H1 (cell line): ENCODE measurements around the gene ZBTB43. TPM values are rescaled to one million over a fixed set of nuclear protein-coding genes. Genes with fewer than 3 reads are reported as not detected.

ENCODE experiments used
- CTCF ChIA-PET: fragments of 300-600 bp; sonication (Branson Sonifier 250); formaldehyde crosslinking; loops from one replicate; lab custom pipeline; 2021; ENCODE audit not compliant: partially characterized antibody; lab: Charles Lee
- POLR2A ChIA-PET: fragments of 300-600 bp; sonication (Branson Sonifier 250); formaldehyde crosslinking; loops from one replicate; lab custom pipeline; 2021; ENCODE audit warnings: inconsistent platforms; ENCODE audit not compliant: partially characterized antibody; lab: Charles Lee
- DNase-seq, 2 experiments: peaks; one replicate each; pipeline versions ENCODE4 v3.0.0 to v3.0.0-alpha.2; 2010 to 2022; ENCODE audit warnings: low spot score in 2 of 2, low read depth in 1 of 2, mixed read lengths in 1 of 2
- FAIRE-seq: peaks from 2 replicates; lab custom pipeline; 2011; peaks lifted over from hg19 to GRCh38; lab: Jason Lieb, UNC
- H2AFZ ChIP-seq: 2 replicates; pipeline ENCODE4 v1.8.1; 2012; ENCODE audit warnings: low read length, inconsistent platforms
- H2AK5ac ChIP-seq: 2 replicates; pipeline ENCODE4 v1.6.1; 2013; ENCODE audit warnings: low read depth, low read length
- H2BK120ac ChIP-seq: replicated peaks from 2 replicates; pipeline ENCODE3; 2013; ENCODE audit warnings: low read depth, low read length, inconsistent platforms
- H2BK12ac ChIP-seq: 2 replicates; pipeline ENCODE4 v1.6.1; 2013; ENCODE audit warnings: low read depth, low read length
- H2BK15ac ChIP-seq: 2 replicates; pipeline ENCODE4 v1.6.1; 2013; ENCODE audit warnings: low read length
- H2BK20ac ChIP-seq: 2 replicates; pipeline ENCODE4 v1.6.1; 2013; ENCODE audit warnings: low read length
- H2BK5ac ChIP-seq: 2 replicates; pipeline ENCODE4 v1.6.1; 2013; ENCODE audit warnings: low read depth, low read length
- H3K14ac ChIP-seq: 2 replicates; pipeline ENCODE4 v1.6.1; 2013; ENCODE audit warnings: inconsistent platforms; ENCODE audit not compliant: insufficient read length
- H3K18ac ChIP-seq: 2 replicates; pipeline ENCODE4 v1.6.1; 2013; ENCODE audit warnings: low read length; ENCODE audit errors: extremely low read depth
- H3K23ac ChIP-seq: 2 replicates; pipeline ENCODE4 v1.6.1; 2013; ENCODE audit warnings: inconsistent platforms; ENCODE audit not compliant: insufficient read length
- H3K23me2 ChIP-seq: 2 replicates; pipeline ENCODE4 v1.6.1; 2013; ENCODE audit warnings: low read depth, low read length
- H3K27ac ChIP-seq: 2 replicates; pipeline ENCODE4 v1.6.1; 2011; ENCODE audit warnings: low read depth, low read length, inconsistent platforms
- H3K27me3 ChIP-seq, 4 experiments: replicated peaks in 1 of 4; 1 replicate in 1 of 4; 2 replicates in 3 of 4; pipeline versions ENCODE4 v1.6.1 to v1.8.1; 2011 to 2013; ENCODE audit warnings: low read length in 3 of 4, mild to moderate bottlenecking in 3 of 4, inconsistent platforms in 2 of 4, mixed read lengths in 2 of 4, moderate library complexity in 1 of 4; ENCODE audit not compliant: control insufficient read depth in 3 of 4, insufficient read depth in 3 of 4; ENCODE audit errors: extremely low read depth in 1 of 4
- H3K36me3 ChIP-seq, 4 experiments: 2 replicates each; pipeline versions ENCODE4 v1.6.1 to v1.8.1; 2011 to 2013; ENCODE audit warnings: mild to moderate bottlenecking in 4 of 4, low read length in 3 of 4, moderate library complexity in 2 of 4, control low read depth in 1 of 4, inconsistent platforms in 1 of 4; ENCODE audit not compliant: insufficient read depth in 4 of 4, control insufficient read depth in 2 of 4
- H3K4ac ChIP-seq: replicated peaks from 2 replicates; pipeline ENCODE3; 2013; ENCODE audit warnings: low read length, low read depth, mixed read lengths, inconsistent platforms; ENCODE audit not compliant: insufficient read length
- H3K4me1 ChIP-seq, 4 experiments: replicated peaks in 1 of 4; 1 replicate in 1 of 4; 2 replicates in 3 of 4; pipeline versions ENCODE4 v1.6.1 to v1.8.1; 2011 to 2013; ENCODE audit warnings: low read length in 3 of 4, inconsistent platforms in 2 of 4, mixed read lengths in 1 of 4; ENCODE audit not compliant: insufficient read depth in 4 of 4, control insufficient read depth in 3 of 4
- H3K4me2 ChIP-seq, 2 experiments: 2 replicates each; pipeline versions ENCODE4 v1.6.1 to v1.8.1; 2011 to 2013; ENCODE audit warnings: low read depth in 2 of 2, low read length in 2 of 2, control low read depth in 1 of 2, inconsistent platforms in 1 of 2, mild to moderate bottlenecking in 1 of 2; ENCODE audit not compliant: insufficient read depth in 1 of 2
- H3K4me3 ChIP-seq, 4 experiments: fragments of 200-600, 300-600 bp in 1 of 4; sonication (generic), shearing (Covaris generic), sonication (Bioruptor Twin) in 1 of 4; 2 replicates each; pipeline versions ENCODE4 v1.5.1 to v1.8.1; 2011 to 2016; ENCODE audit warnings: low read length in 4 of 4, low read depth in 3 of 4, control low read depth in 2 of 4, inconsistent platforms in 2 of 4, mild to moderate bottlenecking in 2 of 4, mixed read lengths in 1 of 4, moderate library complexity in 1 of 4; ENCODE audit not compliant: insufficient read depth in 2 of 4; ENCODE audit errors: extremely low read depth in 1 of 4
- H3K56ac ChIP-seq: replicated peaks from 2 replicates; pipeline ENCODE3; 2013; ENCODE audit warnings: low read depth, mild to moderate bottlenecking, mixed read lengths, low read length, inconsistent platforms; ENCODE audit not compliant: insufficient read length
- H3K79me1 ChIP-seq: 2 replicates; pipeline ENCODE4 v1.6.1; 2013; ENCODE audit warnings: low read depth, low read length, control low read depth
- H3K79me2 ChIP-seq, 2 experiments: 2 replicates each; pipeline versions ENCODE4 v1.6.1 to v1.8.1; 2012 to 2013; ENCODE audit warnings: low read length in 2 of 2, mild to moderate bottlenecking in 2 of 2, inconsistent platforms in 1 of 2; ENCODE audit not compliant: insufficient read depth in 2 of 2, control insufficient read depth in 1 of 2
- H3K9ac ChIP-seq, 4 experiments: replicated peaks in 1 of 4; 1 replicate in 1 of 4; 2 replicates in 3 of 4; pipeline versions ENCODE4 v1.6.1 to v1.8.1; 2011 to 2013; ENCODE audit warnings: low read depth in 3 of 4, low read length in 3 of 4, control low read depth in 2 of 4, mild to moderate bottlenecking in 2 of 4, moderate library complexity in 2 of 4, inconsistent platforms in 1 of 4; ENCODE audit errors: extremely low read depth in 1 of 4
- H3K9me3 ChIP-seq, 2 experiments: 2 replicates each; pipeline versions ENCODE4 v1.6.1 to v1.8.1; 2012 to 2013; ENCODE audit warnings: mild to moderate bottlenecking in 2 of 2, moderate library complexity in 2 of 2, control low read depth in 1 of 2, inconsistent platforms in 1 of 2, low read depth in 1 of 2, low read length in 1 of 2, mixed read lengths in 1 of 2; ENCODE audit not compliant: insufficient read depth in 2 of 2
- H4K20me1 ChIP-seq, 2 experiments: replicated peaks in 1 of 2; 2 replicates each; pipeline versions ENCODE3 to v1.8.1; 2011 to 2013; ENCODE audit warnings: inconsistent platforms in 2 of 2, low read length in 2 of 2, mild to moderate bottlenecking in 1 of 2; ENCODE audit not compliant: insufficient read depth in 2 of 2, control insufficient read depth in 1 of 2
- H4K5ac ChIP-seq: 2 replicates; pipeline ENCODE4 v1.6.1; 2013; ENCODE audit warnings: low read length, low read depth, mixed read lengths, inconsistent platforms; ENCODE audit not compliant: insufficient read length
- H4K8ac ChIP-seq: 2 replicates; pipeline ENCODE4 v1.8.0; 2013; ENCODE audit warnings: mild to moderate bottlenecking, moderate library complexity, low read length, inconsistent platforms; ENCODE audit not compliant: insufficient read depth; ENCODE audit errors: extremely low read depth
- H4K91ac ChIP-seq: replicated peaks from 2 replicates; pipeline ENCODE3; 2013; ENCODE audit warnings: low read length, mixed read lengths, inconsistent platforms; ENCODE audit not compliant: insufficient read length
- ASH2L ChIP-seq: fragments of 200-600, 300-600 bp; sonication (generic); IDR thresholded peaks from one replicate; pipeline ENCODE4 v1.7.1; 2017; ENCODE audit warnings: low read length
- CBX8 ChIP-seq: fragments of 300-800, 300-1000 bp; sonication (generic); IDR thresholded peaks from 2 replicates; pipeline ENCODE4 v1.7.1; 2016; ENCODE audit warnings: low read depth, low read length, borderline replicate concordance
- EP300 ChIP-seq, 2 experiments: IDR thresholded peaks; 1 replicate in 1 of 2; 2 replicates in 1 of 2; pipeline ENCODE4 v1.6.1; 2011 to 2012; ENCODE audit warnings: low read depth in 2 of 2, low read length in 2 of 2, mild to moderate bottlenecking in 2 of 2, borderline replicate concordance in 1 of 2, inconsistent platforms in 1 of 2, moderate library complexity in 1 of 2
- WGBS, 2 experiments: shearing (Covaris generic) in 1 of 2; methylation state at CpG; one replicate each; pipeline versions ENCODE4 v1.1.6 to v1.1.7; 2013 to 2015; ENCODE audit warnings: low lambda C conversion rate in 2 of 2, mixed read lengths in 2 of 2, inconsistent platforms in 1 of 2, low coverage in 1 of 2, missing lambda C conversion rate in 1 of 2; ENCODE audit not compliant: insufficient replicate concordance in 2 of 2, insufficient coverage in 1 of 2, insufficient read length in 1 of 2; ENCODE audit errors: extremely low coverage in 1 of 2, missing lambda C conversion rate in 1 of 2; 5-methylcytosine and 5-hydroxymethylcytosine counted together
- polyA plus RNA-seq, 7 experiments: library from polyadenylated mRNA; depleted of rRNA in 3 of 7; stranded (reverse) in 5 of 7; unstranded in 2 of 7; fragments of >200 nt in 5 of 7; fragments of 200-250 nt in 2 of 7; gene quantifications; 1 replicate in 5 of 7; 2 replicates in 1 of 7; 4 replicates in 1 of 7; pipeline versions ENCODE4 v1.2.1 to v1.2.3, GENCODE V29; 2011 to 2013; ENCODE audit warnings: missing spikeins in 2 of 7, mixed read lengths in 2 of 7
- total RNA-seq: library from RNA; stranded (reverse); fragmentation: NEBNext Ultra II Directional; extraction: Animal tissue kit (Norgen Biotek cat#: 25700); gene quantifications from 2 replicates; pipeline ENCODE4 v1.2.1, GENCODE V29; 2021

ZBTB43 gene
- total and polyA plus RNA-seq, 2 of the 8 experiments (the other 6 are each of a cell fraction or from before 2014, with no cell fraction given), result 4.1 to 16.7 TPM

DNA sequence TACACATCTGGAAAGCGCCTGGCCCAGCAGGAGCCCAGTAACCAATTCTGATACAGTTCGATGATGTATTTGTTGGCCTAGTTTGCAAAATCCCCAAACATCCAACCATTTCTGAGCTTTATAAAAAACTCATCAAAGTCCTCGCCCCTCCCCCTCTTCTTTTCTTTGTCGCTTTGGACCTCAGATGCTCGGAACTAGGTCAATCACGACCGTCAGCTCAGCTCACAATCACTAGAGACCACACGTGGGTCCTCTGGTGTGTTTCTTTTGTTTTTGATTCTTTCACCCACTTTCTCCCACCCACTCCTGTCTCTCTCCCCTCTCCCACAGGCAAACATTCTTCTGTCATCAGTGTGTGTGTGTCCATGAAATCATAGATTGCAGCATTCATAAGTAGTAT lies 26.7 kb upstream of the ZBTB43 start:
- Histone ChIP-seq H2BK12ac (no peak overlapping the region), H4K5ac (no peak overlapping the region), H4K20me1 (no peaks in the 10 kb centered on the region), H2BK20ac (no peak overlapping the region), H3K4me1 (peaks cover 0 to 2% (median under 1%) of the 10 kb centered on the region in 4 experiments; a peak in 1 of 7 replicates), H3K23me2 (no peaks in the 10 kb centered on the region), H4K8ac (no peak overlapping the region), H3K4me3 (no peak overlapping the region), H3K27me3 (peaks cover 0 to 5% (median 2%) of the 10 kb centered on the region in 4 experiments; a peak in 3 of 7 replicates), H3K27ac (no peak overlapping the region), H4K91ac (no peak overlapping the region), H3K14ac (no peak overlapping the region), H2BK15ac (no peak overlapping the region), H2AFZ (no peak overlapping the region), H3K79me1 (no peaks in the 10 kb centered on the region), H3K9me3 (no peaks in the 10 kb centered on the region), H3K23ac (no peak overlapping the region), H3K4ac (no peak overlapping the region), H2BK5ac (no peak overlapping the region), H3K36me3 (no peaks in the 10 kb centered on the region), H3K56ac (no peak overlapping the region), H3K4me2 (no peak overlapping the region), H3K79me2 (no peaks in the 10 kb centered on the region), H3K9ac (no peak overlapping the region), H3K18ac (no peak overlapping the region), H2BK120ac (no peak overlapping the region), H2AK5ac (no peak overlapping the region)
- no peak for TF ChIP-seq EP300 (IDR thresholded peaks at IDR 0.05; ENCODE audit: borderline replicate concordance in 1 of 2, low read depth in 2 of 2, low read length in 2 of 2)
- no peak for TF ChIP-seq ASH2L
- TF ChIP-seq CBX8, result no peak
- DNase-seq (no peak), FAIRE-seq (no peak)
- ChIA-PET POLR2A (no interaction called here), CTCF (interaction anchor here (0.8 to 16.0 kb wide), 32 partner anchors 8 to 278 kb away, joined by 3 to 415 read pairs (median 4); partner anchors contain the start of gene ZBTB43)
- WGBS, 2 experiments, result 81% methylated on average over 8 of the region's 8 CpGs; no CpG with 5 or more reads in 1 of the 2 experiments
